Lower leg skin (tissue), 4 donors: ENCODE measurements around the gene APOD. TPM values are rescaled to one million over a fixed set of nuclear protein-coding genes. Genes with fewer than 3 reads are reported as not detected.

Source experiments
- DNase-seq, 2 donors: peaks; one replicate each; pipeline ENCODE4 v3.0.0-alpha.2; 2019; ENCODE audit warnings: low spot score in 2 of 2
- H3K4me3 ChIP-seq: fragments of 200-600 bp; sonication (generic); 2 replicates; pipeline ENCODE4 v1.5.1; 2017; ENCODE audit warnings: mild to moderate bottlenecking, low read depth; ENCODE audit not compliant: poor library complexity, severe bottlenecking
- POLR2A ChIP-seq, 2 donors: fragments of 450-650 bp; IDR thresholded peaks; one replicate each; pipeline ENCODE4 v1.6.1; 2016 to 2017; ENCODE audit warnings: antibody characterized with exemption in 2 of 2, mild to moderate bottlenecking in 1 of 2, moderate library complexity in 1 of 2
- WGBS, 2 donors: methylation state at CpG; one replicate each; pipeline ENCODE4 v1.1.5; 2018; 5-methylcytosine and 5-hydroxymethylcytosine counted together
- intact Hi-C: fragments of 100-400 bp; cut with DNase I; formaldehyde crosslinking; loops from one replicate; pipeline ENCODE4 v1.15.0; 2023; ENCODE audit warnings: low total_unique reads
- total RNA-seq, 4 donors: library from RNA; depleted of rRNA; stranded (reverse); fragments of >200 nt; gene quantifications; one replicate each; pipeline ENCODE4 v1.1.0, GENCODE V29; 2016
- TF ChIP-seq, protein P1 (sequence below), 3 donors: fragments of 450-650 bp; IDR thresholded peaks; one replicate each; pipeline ENCODE4 v1.5.1; 2016; ENCODE audit warnings: antibody characterized with exemption in 3 of 3, mild to moderate bottlenecking in 3 of 3, moderate library complexity in 2 of 3

The APOD gene
- total RNA-seq, 4 donors from 2014 or later = 201 to 766 (median 373) TPM

- no peak for DNase-seq
- intact Hi-C loops = no loop called here
- TF ChIP-seq, protein P1, sequence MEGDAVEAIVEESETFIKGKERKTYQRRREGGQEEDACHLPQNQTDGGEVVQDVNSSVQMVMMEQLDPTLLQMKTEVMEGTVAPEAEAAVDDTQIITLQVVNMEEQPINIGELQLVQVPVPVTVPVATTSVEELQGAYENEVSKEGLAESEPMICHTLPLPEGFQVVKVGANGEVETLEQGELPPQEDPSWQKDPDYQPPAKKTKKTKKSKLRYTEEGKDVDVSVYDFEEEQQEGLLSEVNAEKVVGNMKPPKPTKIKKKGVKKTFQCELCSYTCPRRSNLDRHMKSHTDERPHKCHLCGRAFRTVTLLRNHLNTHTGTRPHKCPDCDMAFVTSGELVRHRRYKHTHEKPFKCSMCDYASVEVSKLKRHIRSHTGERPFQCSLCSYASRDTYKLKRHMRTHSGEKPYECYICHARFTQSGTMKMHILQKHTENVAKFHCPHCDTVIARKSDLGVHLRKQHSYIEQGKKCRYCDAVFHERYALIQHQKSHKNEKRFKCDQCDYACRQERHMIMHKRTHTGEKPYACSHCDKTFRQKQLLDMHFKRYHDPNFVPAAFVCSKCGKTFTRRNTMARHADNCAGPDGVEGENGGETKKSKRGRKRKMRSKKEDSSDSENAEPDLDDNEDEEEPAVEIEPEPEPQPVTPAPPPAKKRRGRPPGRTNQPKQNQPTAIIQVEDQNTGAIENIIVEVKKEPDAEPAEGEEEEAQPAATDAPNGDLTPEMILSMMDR (IDR thresholded peaks at IDR 0.05) = no peak
- TF ChIP-seq POLR2A (IDR thresholded peaks at IDR 0.05) = no peak
- H3K4me3 ChIP-seq = no peak overlapping the region
- WGBS, 2 donors = 85 to 92% methylated on average over 6 of the region's 6 CpGs
These were observed 5.2 kb downstream of the APOD start for GRCh38 chr3:195578565-195578964.

- WGBS, 2 donors = 75 to 78% methylated on average over 9 of the region's 9 CpGs
- intact Hi-C loops = no loop called here
- H3K4me3 ChIP-seq = no peak overlapping the region
- DNase-seq = no peak
- TF ChIP-seq POLR2A (IDR thresholded peaks at IDR 0.05) = no peak
- TF ChIP-seq, protein P1 (IDR thresholded peaks at IDR 0.05) = no peak
These were observed 6.0 kb downstream of the APOD start for GRCh38 chr3:195577645-195578177.

DNA sequence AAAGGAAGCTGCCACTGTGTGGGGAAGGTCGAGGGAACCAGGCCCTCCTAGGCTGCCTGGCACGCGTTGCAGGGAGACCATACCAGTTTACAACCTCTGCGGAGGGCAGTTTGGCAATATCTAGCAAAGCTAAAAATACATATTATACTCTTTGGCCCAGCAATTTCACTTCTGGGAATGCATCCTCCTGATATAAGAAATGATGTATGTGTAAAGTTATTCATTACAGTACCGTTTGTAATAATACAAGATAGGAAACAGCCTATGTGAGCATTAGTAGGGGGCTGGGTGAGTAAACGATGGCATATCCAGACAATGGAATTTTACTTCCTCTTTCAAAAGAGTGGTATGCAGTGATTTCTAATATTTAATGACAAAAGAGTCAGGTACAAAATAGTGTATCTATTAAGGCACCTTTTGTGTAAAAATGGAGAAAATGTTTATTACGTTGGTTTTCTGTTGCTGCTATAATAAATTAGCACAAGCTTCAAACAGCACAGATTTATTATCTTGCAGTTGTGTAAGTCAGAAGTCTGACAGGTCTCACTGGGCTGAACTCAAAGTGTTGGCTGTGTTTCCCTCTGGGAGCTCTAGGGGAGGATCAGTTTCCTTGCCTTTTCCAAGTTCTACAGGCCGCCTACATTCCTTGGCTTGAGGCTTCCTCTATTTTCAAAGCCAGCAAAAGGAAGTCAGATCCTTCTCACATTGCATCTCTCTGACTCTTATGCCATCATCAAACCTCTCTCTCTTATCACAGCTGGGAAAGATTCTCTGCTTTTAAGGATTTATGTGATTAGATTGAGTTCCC, 9.0 kb downstream of the APOD start:
- WGBS, 2 donors = 72 to 78% methylated on average over 8 of the region's 8 CpGs
- TF ChIP-seq, protein P1 (IDR thresholded peaks at IDR 0.05) = no peak
- no peak for TF ChIP-seq POLR2A (IDR thresholded peaks at IDR 0.05)
- no peak overlapping the region for H3K4me3 ChIP-seq
- intact Hi-C loops = no loop called here
- no peak for DNase-seq

GRCh38 chr3:195573611-195574496, 9.9 kb downstream of the APOD start:
- DNase-seq = no peak
- intact Hi-C loops = no loop called here
- TF ChIP-seq, protein P1 (IDR thresholded peaks at IDR 0.05) = no peak
- no peak for TF ChIP-seq POLR2A (IDR thresholded peaks at IDR 0.05)

GRCh38 chr3:195571361-195571760, 12.4 kb downstream of the APOD start:
- intact Hi-C loops = no loop called here
- no peak for DNase-seq
- WGBS, 2 donors = 78 to 81% methylated on average over 6 of the region's 6 CpGs
- TF ChIP-seq, protein P1 (IDR thresholded peaks at IDR 0.05) = no peak
- TF ChIP-seq POLR2A (IDR thresholded peaks at IDR 0.05) = no peak
- H3K4me3 ChIP-seq = no peak overlapping the region

More at GRCh38 chr3:195573611-195574496, 9.9 kb downstream of the APOD start:
- WGBS, 2 donors = 95 to 96% methylated on average over 19 of the region's 19 CpGs
- no peak overlapping the region for H3K4me3 ChIP-seq
